H1 (cell line): ENCODE data around the gene CFAP44.

ENCODE experiments used
- CTCF ChIP-seq, 3 experiments: IDR thresholded peaks; 1 replicate in 2 of 3; 2 replicates in 1 of 3; pipeline versions ENCODE4 v1.5.1 to v1.6.1; 2011; ENCODE audit warnings: low read length in 3 of 3, mild to moderate bottlenecking in 3 of 3, inconsistent platforms in 2 of 3, low read depth in 1 of 3, moderate library complexity in 1 of 3; ENCODE audit not compliant: insufficient read depth in 1 of 3; ENCODE audit errors: control extremely low read depth in 1 of 3
- TEAD4 ChIP-seq: IDR thresholded peaks from 2 replicates; pipeline ENCODE4 v1.6.1; 2012; ENCODE audit warnings: low read depth, low read length, inconsistent platforms, mixed read lengths

GRCh38 chr3:113409676-113410075, 31.6 kb downstream of the CFAP44 start:
- TF ChIP-seq CTCF (IDR thresholded peaks at IDR 0.05; ENCODE audit: control extremely low read depth in 1 of 3, insufficient read depth in 1 of 3, low read depth in 1 of 3, low read length in 3 of 3) (no peak), TEAD4 (no peak)
